A673 (cell line): Measurements from ENCODE around the gene RAP1GAP. TPM values are rescaled to one million over a fixed set of nuclear protein-coding genes. Genes with fewer than 3 reads are reported as not detected.

ENCODE experiments used
- BruUV-seq: library from RNA; stranded (reverse); fragments of 400-500 nt; replicated peaks from 2 replicates; lab custom pipeline; 2021; lab: Mats Ljungman, UMichigan
- CTCF ChIA-PET: fragments of 300-600 bp; sonication (Branson Sonifier 250); formaldehyde crosslinking; loops from one replicate; lab custom pipeline; 2022; ENCODE audit warnings: antibody characterized with exemption; lab: Charles Lee
- POLR2A ChIA-PET: fragments of 300-600 bp; sonication (Branson Sonifier 250); formaldehyde crosslinking; loops from one replicate; lab custom pipeline; 2022; ENCODE audit warnings: antibody characterized with exemption; ENCODE audit not compliant: low non-redundant PET; lab: Charles Lee
- DNase-seq: peaks from one replicate; pipeline ENCODE4 v3.0.0-alpha.2; 2015; ENCODE audit warnings: low spot score
- H3K27ac ChIP-seq: fragments of 200-600 bp; sonication (generic); 2 replicates; pipeline ENCODE4 v1.5.1; 2016; ENCODE audit warnings: mixed run types, low read depth, mild to moderate bottlenecking, mixed read lengths, antibody characterized with exemption, low read length; ENCODE audit not compliant: poor library complexity, severe bottlenecking
- H3K27me3 ChIP-seq: fragments of 200-600 bp; sonication (generic); replicated peaks from 2 replicates; pipeline ENCODE4 v1.6.1; 2017; ENCODE audit warnings: mixed run types, low read depth, mild to moderate bottlenecking, mixed read lengths, antibody characterized with exemption, low read length; ENCODE audit not compliant: insufficient read depth, poor library complexity
- H3K36me3 ChIP-seq: fragments of 200-600 bp; sonication (generic); 2 replicates; pipeline ENCODE4 v1.6.1; 2016; ENCODE audit warnings: mixed run types, mild to moderate bottlenecking, mixed read lengths, antibody characterized with exemption, low read length; ENCODE audit not compliant: insufficient read depth, poor library complexity, severe bottlenecking
- H3K4me1 ChIP-seq: fragments of 200-600 bp; sonication (generic); 2 replicates; pipeline ENCODE4 v1.6.1; 2017; ENCODE audit warnings: mixed run types, mild to moderate bottlenecking, mixed read lengths, antibody characterized with exemption, low read length; ENCODE audit not compliant: insufficient read depth, poor library complexity, severe bottlenecking
- H3K4me3 ChIP-seq: fragments of 200-600 bp; sonication (generic); 2 replicates; pipeline ENCODE4 v1.5.1; 2016; ENCODE audit warnings: low read depth, mixed run types, mild to moderate bottlenecking, mixed read lengths, low read length; ENCODE audit not compliant: poor library complexity, severe bottlenecking
- H3K9me3 ChIP-seq: fragments of 200-600 bp; sonication (generic); 2 replicates; pipeline ENCODE4 v1.6.1; 2016; ENCODE audit warnings: mixed run types, low read depth, mild to moderate bottlenecking, mixed read lengths, antibody characterized with exemption, low read length; ENCODE audit not compliant: poor library complexity, severe bottlenecking
- CTCF ChIP-seq: fragments of 300-800, 200-600 bp; sonication (generic); conservative IDR thresholded peaks from 2 replicates; pipeline ENCODE4 v1.5.1; 2017; ENCODE audit warnings: low read depth, mild to moderate bottlenecking, antibody characterized with exemption, low read length, moderate library complexity, mixed read lengths
- EZH2 ChIP-seq: fragments of 200-600 bp; sonication (generic); IDR thresholded peaks from 2 replicates; pipeline ENCODE4 v1.6.1; 2017; ENCODE audit warnings: borderline replicate concordance, low read depth, mild to moderate bottlenecking, mixed read lengths, antibody characterized with exemption, low read length; ENCODE audit not compliant: poor library complexity, severe bottlenecking
- intact Hi-C: fragments of 100-400 bp; cut with micrococcal nuclease; formaldehyde crosslinking; loops from one replicate; pipeline ENCODE4 v1.10.0; 2022; ENCODE audit not compliant: unreplicated experiment
- total RNA-seq: library from RNA; stranded (reverse); gene quantifications from 2 replicates; pipeline ENCODE4 v1.2.3, GENCODE V29; 2021

The RAP1GAP gene
- total RNA-seq, 1 experiment from 2014 or later = 37.7 TPM

- H3K27me3 ChIP-seq = no peaks in the 10 kb centered on the region
- no TSS peak for BruUV-seq
- H3K4me3 ChIP-seq = peak overlapping the region; percentile 23
- TF ChIP-seq EZH2 (no peak), CTCF (no peak)
- POLR2A ChIA-PET = no interaction called here
- CTCF ChIA-PET = no interaction called here
- peak overlapping the region; percentile 9 for H3K27ac ChIP-seq
- peak; percentile 45 for DNase-seq
- intact Hi-C loops = no loop called here
- H3K9me3 ChIP-seq = no peaks in the 10 kb centered on the region
- H3K4me1 ChIP-seq = peaks cover 59% of the 10 kb centered on the region
- H3K36me3 ChIP-seq = peaks cover 7% of the 10 kb centered on the region
Measured at GRCh38 chr1:21620496-21620895, 48.7 kb downstream of the RAP1GAP start.

- TF ChIP-seq CTCF (no peak), EZH2 (no peak)
- CTCF ChIA-PET = no interaction called here
- H3K4me1 ChIP-seq = peaks cover 55% of the 10 kb centered on the region
- no peak overlapping the region for H3K4me3 ChIP-seq
- H3K27me3 ChIP-seq = no peaks in the 10 kb centered on the region
- no peak for DNase-seq
- no TSS peak for BruUV-seq
- H3K36me3 ChIP-seq = peaks cover 7% of the 10 kb centered on the region
- no peaks in the 10 kb centered on the region for H3K9me3 ChIP-seq
- intact Hi-C loops = no loop called here
- POLR2A ChIA-PET = no interaction called here
- H3K27ac ChIP-seq = peak overlapping the region; percentile 9
Measured at GRCh38 chr1:21620011-21620410, 49.1 kb downstream of the RAP1GAP start.

GRCh38 chr1:21619375-21619947, 49.7 kb downstream of the RAP1GAP start:
- POLR2A ChIA-PET = no interaction called here
- TF ChIP-seq EZH2 (no peak), CTCF (no peak)
- Histone ChIP-seq H3K9me3 (no peaks in the 10 kb centered on the region), H3K36me3 (peaks cover 7% of the 10 kb centered on the region), H3K27ac (no peak overlapping the region), H3K4me3 (no peak overlapping the region), H3K27me3 (no peaks in the 10 kb centered on the region), H3K4me1 (peaks cover 50% of the 10 kb centered on the region)
- no TSS peak for BruUV-seq
- intact Hi-C loops = no loop called here
- DNase-seq = no peak
- CTCF ChIA-PET = no interaction called here
